ENCODE data around the gene ACSS1. TPM values are rescaled to one million over a fixed set of nuclear protein-coding genes. Genes with fewer than 3 reads are reported as not detected.

ACSS1 gene
- total RNA-seq, 1 experiment from 2014 or later, result 0.61 TPM

- no peak overlapping the region for H3K4ac ChIP-seq (ENCODE audit: low read depth, low read length)
- H3K9ac ChIP-seq (ENCODE audit: extremely low read depth, insufficient read length, low read length), result no peak overlapping the region
- no peak overlapping the region for H4K91ac ChIP-seq (ENCODE audit: insufficient read length, low read depth, low read length)
- no peak overlapping the region for H3T11ph ChIP-seq (ENCODE audit: low read length)
- Mint-ChIP-seq H3K4me3 (no peak overlapping the region), H3K9me3 (no peaks in the 10 kb centered on the region), H3K27me3 (ENCODE audit: low read depth) (peaks cover 17% of the 10 kb centered on the region), H3K4me1 (peaks cover 10 to 12% of the 10 kb centered on the region in 2 experiments), H3K27ac (no peak overlapping the region), H3K36me3 (ENCODE audit: insufficient read depth in 1 of 3, low read depth in 3 of 3) (no peaks in the 10 kb centered on the region)
- no peak overlapping the region for H2BK5ac ChIP-seq (ENCODE audit: insufficient read length, low read length)
- H3K27me3 ChIP-seq (ENCODE audit: insufficient read depth, low read length), result no peaks in the 10 kb centered on the region
- no peak overlapping the region for H4K8ac ChIP-seq (replicated peaks; ENCODE audit: insufficient read length, low read depth, low read length)
- H4K20me1 ChIP-seq (ENCODE audit: control insufficient read depth, insufficient read depth, insufficient read length), result no peaks in the 10 kb centered on the region
- H3K27ac ChIP-seq (ENCODE audit: insufficient read length, low read depth, low read length), result no peak overlapping the region
- TF ChIP-seq, protein P1, sequence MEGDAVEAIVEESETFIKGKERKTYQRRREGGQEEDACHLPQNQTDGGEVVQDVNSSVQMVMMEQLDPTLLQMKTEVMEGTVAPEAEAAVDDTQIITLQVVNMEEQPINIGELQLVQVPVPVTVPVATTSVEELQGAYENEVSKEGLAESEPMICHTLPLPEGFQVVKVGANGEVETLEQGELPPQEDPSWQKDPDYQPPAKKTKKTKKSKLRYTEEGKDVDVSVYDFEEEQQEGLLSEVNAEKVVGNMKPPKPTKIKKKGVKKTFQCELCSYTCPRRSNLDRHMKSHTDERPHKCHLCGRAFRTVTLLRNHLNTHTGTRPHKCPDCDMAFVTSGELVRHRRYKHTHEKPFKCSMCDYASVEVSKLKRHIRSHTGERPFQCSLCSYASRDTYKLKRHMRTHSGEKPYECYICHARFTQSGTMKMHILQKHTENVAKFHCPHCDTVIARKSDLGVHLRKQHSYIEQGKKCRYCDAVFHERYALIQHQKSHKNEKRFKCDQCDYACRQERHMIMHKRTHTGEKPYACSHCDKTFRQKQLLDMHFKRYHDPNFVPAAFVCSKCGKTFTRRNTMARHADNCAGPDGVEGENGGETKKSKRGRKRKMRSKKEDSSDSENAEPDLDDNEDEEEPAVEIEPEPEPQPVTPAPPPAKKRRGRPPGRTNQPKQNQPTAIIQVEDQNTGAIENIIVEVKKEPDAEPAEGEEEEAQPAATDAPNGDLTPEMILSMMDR (conservative IDR thresholded peaks at IDR 0.05), result no peak
- H2BK20ac ChIP-seq (ENCODE audit: low read depth, low read length, poor library complexity, severe bottlenecking), result no peak overlapping the region
- H3K23me2 ChIP-seq (ENCODE audit: insufficient read length, low read depth, low read length, poor library complexity, severe bottlenecking), result no peaks in the 10 kb centered on the region
- H3K4me1 ChIP-seq (ENCODE audit: insufficient read depth, low read length), result no peaks in the 10 kb centered on the region
- H2BK15ac ChIP-seq (ENCODE audit: low read depth, low read length), result no peak overlapping the region
- H2AK5ac ChIP-seq (ENCODE audit: insufficient read length, low read length), result no peak overlapping the region
- no peak overlapping the region for H3K56ac ChIP-seq (ENCODE audit: insufficient read length, low read depth, low read length)
- H3K23ac ChIP-seq (ENCODE audit: insufficient read length, low read depth, low read length), result no peak overlapping the region
- H2AFZ ChIP-seq (ENCODE audit: low read length), result no peak overlapping the region
- no peaks in the 10 kb centered on the region for H3K9me3 ChIP-seq (ENCODE audit: control insufficient read depth, low read depth, low read length)
- no peaks in the 10 kb centered on the region for H3K79me1 ChIP-seq (ENCODE audit: insufficient read depth, low read depth, low read length, poor library complexity, severe bottlenecking)
- H4K5ac ChIP-seq (ENCODE audit: insufficient read length, low read depth, low read length), result no peak overlapping the region
- H2BK120ac ChIP-seq (ENCODE audit: low read depth, low read length, poor library complexity, severe bottlenecking), result no peak overlapping the region
- DNase-seq, result no peak
- no peak overlapping the region for H3K18ac ChIP-seq (ENCODE audit: insufficient read length, low read depth, low read length)
- H2BK12ac ChIP-seq (ENCODE audit: insufficient read length, low read depth, low read length), result no peak overlapping the region
- no peaks in the 10 kb centered on the region for H3K79me2 ChIP-seq (ENCODE audit: insufficient read depth, low read length)
- no CpG with 5 or more reads among the region's 21 CpGs for WGBS (ENCODE audit: extremely low coverage, insufficient read length, low lambda C conversion rate)
- H3K14ac ChIP-seq (ENCODE audit: insufficient read depth, low read length), result no peak overlapping the region
- no peak overlapping the region for H3K4me2 ChIP-seq (ENCODE audit: insufficient read depth, insufficient read length, low read length)
Measured at GRCh38 chr20:25012616-25013189, 45.2 kb downstream of the ACSS1 start.

Measured in H9 (cell line).